ENCODE measurements around the gene SHOC2.

DNA sequence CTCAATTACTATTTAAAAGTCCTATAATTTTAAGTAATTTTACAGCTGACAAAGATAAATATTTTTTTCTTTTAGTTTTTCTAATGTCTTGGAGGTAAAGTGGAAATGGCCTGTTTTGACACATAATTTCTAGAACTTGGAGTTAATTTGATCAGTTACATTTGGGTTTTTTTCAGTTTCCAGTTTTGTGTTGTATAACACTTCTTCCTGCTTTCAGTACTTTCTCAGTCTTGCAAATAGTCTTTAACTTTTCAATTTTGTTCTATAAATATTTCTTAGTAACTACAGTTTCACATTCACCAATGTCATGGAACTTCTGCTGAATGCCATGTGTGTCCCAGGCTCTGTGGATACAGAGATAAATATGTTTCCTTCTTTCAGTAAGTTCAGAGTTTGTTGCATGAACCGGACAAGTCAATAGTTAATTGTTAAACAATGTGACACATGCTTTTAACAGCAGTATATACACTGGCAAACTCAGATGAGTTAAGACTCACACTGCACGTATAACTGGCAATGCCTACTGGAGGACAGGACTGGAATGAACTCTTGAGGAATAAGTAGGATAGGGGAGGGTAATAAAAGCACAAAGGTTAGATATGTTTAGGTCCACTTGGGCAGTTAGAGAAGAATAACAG, 4.6 kb downstream of the SHOC2 start:
- TF ChIP-seq, protein P1, sequence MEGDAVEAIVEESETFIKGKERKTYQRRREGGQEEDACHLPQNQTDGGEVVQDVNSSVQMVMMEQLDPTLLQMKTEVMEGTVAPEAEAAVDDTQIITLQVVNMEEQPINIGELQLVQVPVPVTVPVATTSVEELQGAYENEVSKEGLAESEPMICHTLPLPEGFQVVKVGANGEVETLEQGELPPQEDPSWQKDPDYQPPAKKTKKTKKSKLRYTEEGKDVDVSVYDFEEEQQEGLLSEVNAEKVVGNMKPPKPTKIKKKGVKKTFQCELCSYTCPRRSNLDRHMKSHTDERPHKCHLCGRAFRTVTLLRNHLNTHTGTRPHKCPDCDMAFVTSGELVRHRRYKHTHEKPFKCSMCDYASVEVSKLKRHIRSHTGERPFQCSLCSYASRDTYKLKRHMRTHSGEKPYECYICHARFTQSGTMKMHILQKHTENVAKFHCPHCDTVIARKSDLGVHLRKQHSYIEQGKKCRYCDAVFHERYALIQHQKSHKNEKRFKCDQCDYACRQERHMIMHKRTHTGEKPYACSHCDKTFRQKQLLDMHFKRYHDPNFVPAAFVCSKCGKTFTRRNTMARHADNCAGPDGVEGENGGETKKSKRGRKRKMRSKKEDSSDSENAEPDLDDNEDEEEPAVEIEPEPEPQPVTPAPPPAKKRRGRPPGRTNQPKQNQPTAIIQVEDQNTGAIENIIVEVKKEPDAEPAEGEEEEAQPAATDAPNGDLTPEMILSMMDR (IDR thresholded peaks at IDR 0.05), result no peak
- no peak for TF ChIP-seq EP300 (IDR thresholded peaks at IDR 0.05)
- TF ChIP-seq POLR2A (IDR thresholded peaks at IDR 0.05), result no peak

Data from ovary (tissue), 3 donors.